ENCODE results near the gene VSTM2L. TPM values are rescaled to one million over a fixed set of nuclear protein-coding genes. Genes with fewer than 3 reads are reported as not detected.

VSTM2L gene
- total and polyA plus RNA-seq, 3 donors from 2014 or later, result 7.3 to 74.7 (median 40.2) TPM

- Histone ChIP-seq H3K9me3 (no peaks in the 10 kb centered on the region), H3K36me3 (ENCODE audit: low read depth, missing control alignments) (no peaks in the 10 kb centered on the region), H3K4me3 (no peak overlapping the region), H3K27me3 (no peaks in the 10 kb centered on the region), H3K4me1 (no peaks in the 10 kb centered on the region), H3K27ac (no peak overlapping the region)
- intact Hi-C loops (cut with DNase I; ENCODE audit: low total_unique reads), result no loop called here
- 94 to 96% methylated on average over 13 of the region's 13 CpGs for WGBS, 2 donors
- TF ChIP-seq CTCF (IDR thresholded peaks at IDR 0.05) (no peak), POLR2A (IDR thresholded peaks at IDR 0.05) (no peak)
- DNase-seq, result no peak
These were observed 31.2 kb upstream of the VSTM2L start for GRCh38 chr20:37871751-37872150.

- Histone ChIP-seq H3K27ac (no peak overlapping the region), H3K27me3 (no peaks in the 10 kb centered on the region), H3K4me3 (no peak overlapping the region), H3K36me3 (ENCODE audit: low read depth, missing control alignments) (no peaks in the 10 kb centered on the region), H3K9me3 (no peaks in the 10 kb centered on the region), H3K4me1 (no peaks in the 10 kb centered on the region)
- no peak for DNase-seq
- no peak for TF ChIP-seq CTCF (IDR thresholded peaks at IDR 0.05)
- TF ChIP-seq POLR2A (IDR thresholded peaks at IDR 0.05), result no peak
- WGBS, 2 donors, result 92% methylated on average over 9 of the region's 9 CpGs; no CpG with 5 or more reads in 1 of the 2 donors
- intact Hi-C loops (cut with DNase I; ENCODE audit: low total_unique reads), result no loop called here
These were observed 30.8 kb upstream of the VSTM2L start for GRCh38 chr20:37872161-37872560.

GRCh38 chr20:37873884-37874283, 29.0 kb upstream of the VSTM2L start:
- 91 to 96% methylated on average over 11 of the region's 11 CpGs for WGBS, 2 donors
- Histone ChIP-seq H3K9me3 (no peaks in the 10 kb centered on the region), H3K36me3 (ENCODE audit: low read depth, missing control alignments) (no peaks in the 10 kb centered on the region), H3K4me1 (no peaks in the 10 kb centered on the region), H3K4me3 (no peak overlapping the region), H3K27ac (no peak overlapping the region), H3K27me3 (no peaks in the 10 kb centered on the region)
- TF ChIP-seq CTCF (IDR thresholded peaks at IDR 0.05) (no peak), POLR2A (IDR thresholded peaks at IDR 0.05) (no peak)
- DNase-seq, result no peak
- intact Hi-C loops (cut with DNase I; ENCODE audit: low total_unique reads), result no loop called here

- no peak overlapping the region for H3K4me3 ChIP-seq
- 90 to 93% methylated on average over 14 to 24 of the region's 24 CpGs for WGBS, 2 donors
- H3K9me3 ChIP-seq, result no peaks in the 10 kb centered on the region
- no peak overlapping the region for H3K27ac ChIP-seq
- H3K36me3 ChIP-seq (ENCODE audit: low read depth, missing control alignments), result no peaks in the 10 kb centered on the region
- no peaks in the 10 kb centered on the region for H3K4me1 ChIP-seq
- no peaks in the 10 kb centered on the region for H3K27me3 ChIP-seq
- TF ChIP-seq CTCF (IDR thresholded peaks at IDR 0.05) (no peak), POLR2A (IDR thresholded peaks at IDR 0.05) (no peak)
- no peak for DNase-seq
- intact Hi-C loops (cut with DNase I; ENCODE audit: low total_unique reads), result no loop called here
These were observed 27.3 kb upstream of the VSTM2L start for GRCh38 chr20:37875460-37876175.

GRCh38 chr20:37876863-37877262, 26.1 kb upstream of the VSTM2L start:
- no peak for DNase-seq
- TF ChIP-seq CTCF (IDR thresholded peaks at IDR 0.05) (no peak), POLR2A (IDR thresholded peaks at IDR 0.05) (no peak)
- intact Hi-C loops (cut with DNase I; ENCODE audit: low total_unique reads), result no loop called here
- no peaks in the 10 kb centered on the region for H3K27me3 ChIP-seq
- WGBS, 2 donors, result 76 to 82% methylated on average over 2 to 5 of the region's 7 CpGs
- no peaks in the 10 kb centered on the region for H3K36me3 ChIP-seq (ENCODE audit: low read depth, missing control alignments)
- H3K9me3 ChIP-seq, result no peaks in the 10 kb centered on the region
- H3K4me3 ChIP-seq, result no peak overlapping the region
- H3K27ac ChIP-seq, result no peak overlapping the region
- H3K4me1 ChIP-seq, result no peaks in the 10 kb centered on the region

Data from testis (tissue), 3 donors.